HEK293 (cell line): Measurements from ENCODE around the gene BTBD19.

Experiments
- FEZF1 ChIP-seq: fragments of 450-650 bp; formaldehyde crosslinking; IDR thresholded peaks from 2 replicates; pipeline ENCODE4 v1.5.1; 2016; ENCODE audit warnings: missing biosample characterization, missing genetic modification characterization
- KLF1 ChIP-seq: fragments of 450-650 bp; formaldehyde crosslinking; IDR thresholded peaks from 2 replicates; pipeline ENCODE4 v1.5.1; 2016; ENCODE audit warnings: missing biosample characterization, missing genetic modification characterization
- KLF17 ChIP-seq: fragments of 450-650 bp; formaldehyde crosslinking; IDR thresholded peaks from 2 replicates; pipeline ENCODE4 v1.5.1; 2016; ENCODE audit warnings: missing biosample characterization, missing genetic modification characterization
- PRDM10 ChIP-seq: fragments of 450-650 bp; formaldehyde crosslinking; IDR thresholded peaks from 2 replicates; pipeline ENCODE4 v1.5.1; 2016; ENCODE audit warnings: missing biosample characterization, missing genetic modification characterization
- PRDM2 ChIP-seq: fragments of 450-650 bp; formaldehyde crosslinking; IDR thresholded peaks from 2 replicates; pipeline ENCODE4 v1.5.1; 2016; ENCODE audit warnings: missing biosample characterization, missing genetic modification characterization, borderline replicate concordance
- SCRT1 ChIP-seq: fragments of 450-650 bp; formaldehyde crosslinking; IDR thresholded peaks from 2 replicates; pipeline ENCODE4 v1.5.1; 2016; ENCODE audit warnings: missing biosample characterization, missing genetic modification characterization, borderline replicate concordance
- SCRT2 ChIP-seq: fragments of 450-650 bp; formaldehyde crosslinking; IDR thresholded peaks from 2 replicates; pipeline ENCODE4 v1.5.1; 2016; ENCODE audit warnings: missing biosample characterization, missing genetic modification characterization
- YY2 ChIP-seq: fragments of 450-650 bp; formaldehyde crosslinking; IDR thresholded peaks from 2 replicates; pipeline ENCODE4 v1.5.1; 2016; ENCODE audit warnings: missing biosample characterization, missing genetic modification characterization
- ZBTB48 ChIP-seq: fragments of 450-650 bp; formaldehyde crosslinking; IDR thresholded peaks from 2 replicates; pipeline ENCODE4 v1.5.1; 2016; ENCODE audit warnings: missing biosample characterization, missing genetic modification characterization
- ZIC2 ChIP-seq: fragments of 450-650 bp; formaldehyde crosslinking; IDR thresholded peaks from 2 replicates; pipeline ENCODE4 v1.5.1; 2016; ENCODE audit warnings: missing biosample characterization, missing genetic modification characterization
- ZNF146 ChIP-seq: fragments of 450-650 bp; formaldehyde crosslinking; IDR thresholded peaks from 2 replicates; pipeline ENCODE4 v1.5.1; 2016; ENCODE audit warnings: missing biosample characterization, missing genetic modification characterization
- ZNF157 ChIP-seq: fragments of 450-650 bp; formaldehyde crosslinking; IDR thresholded peaks from 2 replicates; pipeline ENCODE4 v1.5.1; 2016; ENCODE audit warnings: missing biosample characterization, missing genetic modification characterization
- ZNF16 ChIP-seq: fragments of 450-650 bp; formaldehyde crosslinking; IDR thresholded peaks from 2 replicates; pipeline ENCODE4 v1.5.1; 2016; ENCODE audit warnings: low read depth, missing biosample characterization, missing genetic modification characterization
- ZNF169 ChIP-seq: fragments of 450-650 bp; formaldehyde crosslinking; IDR thresholded peaks from 2 replicates; pipeline ENCODE4 v1.5.1; 2016; ENCODE audit warnings: missing biosample characterization, missing genetic modification characterization
- ZNF223 ChIP-seq: fragments of 450-650 bp; formaldehyde crosslinking; IDR thresholded peaks from 2 replicates; pipeline ENCODE4 v1.5.1; 2016; ENCODE audit warnings: missing biosample characterization, missing genetic modification characterization
- ZNF302 ChIP-seq: fragments of 450-650 bp; formaldehyde crosslinking; IDR thresholded peaks from 2 replicates; pipeline ENCODE4 v1.5.1; 2016; ENCODE audit warnings: missing biosample characterization, missing genetic modification characterization, low read depth
- ZNF449 ChIP-seq: fragments of 450-650 bp; formaldehyde crosslinking; IDR thresholded peaks from 2 replicates; pipeline ENCODE4 v1.5.1; 2017; ENCODE audit warnings: missing biosample characterization, mild to moderate bottlenecking, missing genetic modification characterization, moderate library complexity
- ZNF549 ChIP-seq: fragments of 450-650 bp; IDR thresholded peaks from 2 replicates; pipeline ENCODE4 v1.5.1; 2018; ENCODE audit warnings: missing biosample characterization, missing genetic modification characterization, mild to moderate bottlenecking, inconsistent platforms, moderate library complexity
- ZNF585B ChIP-seq: fragments of 450-650 bp; formaldehyde crosslinking; IDR thresholded peaks from 2 replicates; pipeline ENCODE4 v1.5.1; 2016; ENCODE audit warnings: missing biosample characterization, missing genetic modification characterization
- ZNF596 ChIP-seq: fragments of 450-650 bp; IDR thresholded peaks from 2 replicates; pipeline ENCODE4 v1.5.0; 2018; ENCODE audit warnings: missing biosample characterization, mild to moderate bottlenecking, missing genetic modification characterization, moderate library complexity
- ZNF610 ChIP-seq: fragments of 450-650 bp; formaldehyde crosslinking; IDR thresholded peaks from 2 replicates; pipeline ENCODE4 v1.5.1; 2016; ENCODE audit warnings: missing biosample characterization, missing genetic modification characterization, borderline replicate concordance
- ZNF623 ChIP-seq: fragments of 450-650 bp; formaldehyde crosslinking; IDR thresholded peaks from 2 replicates; pipeline ENCODE4 v1.5.1; 2016; ENCODE audit warnings: missing biosample characterization, missing genetic modification characterization
- ZNF629 ChIP-seq: fragments of 450-650 bp; formaldehyde crosslinking; IDR thresholded peaks from 2 replicates; pipeline ENCODE4 v1.5.1; 2017; ENCODE audit warnings: missing biosample characterization, missing genetic modification characterization
- ZNF664 ChIP-seq: fragments of 450-650 bp; formaldehyde crosslinking; IDR thresholded peaks from 2 replicates; pipeline ENCODE4 v1.5.1; 2016; ENCODE audit warnings: missing biosample characterization, missing genetic modification characterization
- ZNF776 ChIP-seq: fragments of 450-650 bp; formaldehyde crosslinking; IDR thresholded peaks from 2 replicates; pipeline ENCODE4 v1.5.0; 2017; ENCODE audit warnings: missing biosample characterization, missing genetic modification characterization, borderline replicate concordance
- ZSCAN16 ChIP-seq: fragments of 450-650 bp; formaldehyde crosslinking; IDR thresholded peaks from 2 replicates; pipeline ENCODE4 v1.5.1; 2016; ENCODE audit warnings: missing biosample characterization, missing genetic modification characterization

The BTBD19 gene

GRCh38 chr1:44820328-44821239, 12.3 kb downstream of the BTBD19 start (continued):
- TF ChIP-seq ZNF157 (tag by site-specific recombination) (no peak), PRDM2 (tag by site-specific recombination) (no peak), ZNF549 (tag by site-specific recombination) (no peak), ZNF776 (no peak), KLF1 (no peak), ZNF169 (tag by site-specific recombination) (no peak), ZNF449 (tag by site-specific recombination) (no peak), ZNF610 (tag by site-specific recombination) (no peak), PRDM10 (tag by site-specific recombination) (no peak), KLF17 (tag by site-specific recombination) (no peak), YY2 (tag by site-specific recombination) (no peak), ZNF146 (tag by site-specific recombination) (no peak), ZNF585B (no peak), FEZF1 (tag by site-specific recombination) (no peak), SCRT1 (tag by site-specific recombination) (no peak), ZNF664 (tag by site-specific recombination) (no peak), ZNF623 (tag by site-specific recombination) (no peak), ZNF16 (tag by site-specific recombination) (no peak), ZNF302 (tag by site-specific recombination) (no peak), ZNF223 (tag by site-specific recombination) (no peak), ZNF629 (no peak), ZIC2 (tag by site-specific recombination) (no peak; the same call in 1 of the 2 replicates), ZSCAN16 (no peak), SCRT2 (tag by site-specific recombination) (no peak), ZNF596 (tag by site-specific recombination) (no peak), ZBTB48 (tag by site-specific recombination) (no peak; the same call in 1 of the 2 replicates)
